NB4 (cell line): ENCODE data around the gene PATE1.

Experiments
- DNase-seq: peaks from one replicate; pipeline ENCODE4 v3.0.0; 2010; ENCODE audit warnings: low read depth
- H3K4me3 ChIP-seq: one replicate; pipeline ENCODE4 v1.5.1; 2011; ENCODE audit warnings: mild to moderate bottlenecking, low read depth, low read length, moderate library complexity
- CTCF ChIP-seq: IDR thresholded peaks from one replicate; pipeline ENCODE4 v1.5.1; 2012; ENCODE audit warnings: low read depth, low read length
- MAX ChIP-seq: IDR thresholded peaks from 2 replicates; pipeline ENCODE4 v1.6.1; 2011; ENCODE audit warnings: low read depth, low read length
- MYC ChIP-seq: IDR thresholded peaks from 2 replicates; pipeline ENCODE4 v1.6.1; 2011; ENCODE audit warnings: low read depth, low read length
- POLR2A ChIP-seq: IDR thresholded peaks from 2 replicates; pipeline ENCODE4 v1.6.1; 2011; ENCODE audit warnings: mild to moderate bottlenecking; ENCODE audit not compliant: insufficient read length; ENCODE audit errors: extremely low read depth

PATE1 gene

DNA sequence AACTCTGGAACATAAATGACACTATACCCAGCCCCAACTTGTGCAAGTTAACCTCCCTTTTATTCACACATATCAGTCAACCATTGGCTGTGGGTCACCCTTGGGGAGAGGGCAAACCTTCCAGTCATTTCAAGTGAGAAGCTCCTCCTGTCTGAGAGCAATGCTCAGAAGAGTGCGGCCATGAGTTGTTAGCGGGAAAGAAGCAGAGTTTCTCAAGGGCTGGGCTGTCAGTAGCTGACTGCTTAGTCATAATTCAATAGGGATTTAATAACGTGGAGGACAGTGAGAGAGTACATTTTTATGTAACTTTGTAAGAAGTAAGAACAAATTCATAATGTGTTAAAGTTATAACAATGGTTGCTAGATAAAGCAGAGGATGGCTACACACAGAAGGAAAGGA is 27.4 kb downstream of the PATE1 start:
- H3K4me3 ChIP-seq = no peak overlapping the region
- TF ChIP-seq MYC (no peak), MAX (no peak), POLR2A (no peak), CTCF (no peak)
- DNase-seq = no peak

DNA sequence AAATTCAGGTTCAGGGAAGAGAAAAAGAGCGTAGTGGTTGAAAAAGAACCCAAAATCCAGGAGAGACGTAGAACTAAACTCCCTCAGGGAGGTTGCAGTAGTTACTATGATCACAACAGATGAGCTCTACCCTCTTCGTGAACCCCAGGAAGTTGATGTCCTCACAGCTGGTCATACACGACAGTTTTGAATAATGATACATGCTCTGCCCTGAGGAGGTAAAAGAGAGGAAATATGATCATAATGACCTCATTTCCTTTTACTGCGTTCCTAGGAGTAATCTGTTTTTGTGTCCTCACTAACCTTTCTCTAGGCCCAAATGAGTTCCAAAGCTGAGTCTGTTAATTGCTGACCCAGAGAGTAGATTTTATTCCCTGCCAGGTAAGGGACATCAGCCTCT is 31.2 kb downstream of the PATE1 start:
- no peak overlapping the region for H3K4me3 ChIP-seq
- TF ChIP-seq MAX (no peak), MYC (no peak), CTCF (no peak), POLR2A (no peak)
- DNase-seq = no peak

DNA sequence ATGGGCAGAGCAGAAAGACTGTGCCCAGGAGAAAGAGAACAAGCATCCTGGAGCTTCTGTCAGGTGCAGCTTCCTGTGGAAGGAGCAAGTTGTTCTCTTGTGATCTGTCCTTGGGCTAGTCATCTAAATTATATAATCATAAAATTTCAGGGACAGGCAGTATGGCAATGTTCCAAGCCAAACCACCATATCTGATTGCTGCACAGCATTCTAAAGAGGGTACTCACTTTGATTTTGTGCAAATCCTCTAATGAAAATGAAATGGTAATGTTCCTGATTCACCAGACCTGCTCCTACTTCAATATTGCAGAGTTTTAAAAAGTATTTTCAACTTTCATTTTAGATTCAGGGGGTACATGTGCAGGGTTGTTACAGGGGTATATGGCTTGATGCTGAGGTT is 32.6 kb downstream of the PATE1 start, which contains the start of gene PATE2:
PATE2 (minus strand) TSS at position 101 of the 400 bp plus-strand sequence; CDS start at position 46, 55 bp downstream.
- DNase-seq = no peak
- H3K4me3 ChIP-seq = no peak within 1 kb of the TSS
- no peak for TF ChIP-seq POLR2A
- TF ChIP-seq CTCF = no peak
- no peak for TF ChIP-seq MAX
- no peak for TF ChIP-seq MYC

DNA sequence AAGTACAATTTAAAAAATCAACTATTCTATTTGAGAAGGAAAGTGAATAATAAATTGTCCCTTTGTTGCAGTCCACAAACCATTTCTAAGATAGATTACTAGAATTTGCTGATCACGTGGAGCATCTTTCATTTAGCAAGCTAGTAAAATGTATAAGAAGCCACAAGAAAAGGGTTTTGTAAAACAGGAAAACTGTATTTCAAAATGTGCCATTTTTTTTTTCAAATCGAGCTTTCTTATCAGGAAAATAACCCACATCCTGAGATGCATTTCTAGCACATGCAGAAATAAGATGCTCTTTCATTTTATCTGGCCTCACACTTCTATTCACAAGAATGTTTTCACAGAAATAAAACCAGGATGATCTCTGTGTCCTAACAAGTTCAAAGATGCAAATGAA is 38.6 kb downstream of the PATE1 start:
- no peak overlapping the region for H3K4me3 ChIP-seq
- TF ChIP-seq MYC (no peak), CTCF (no peak), POLR2A (no peak), MAX (no peak)
- no peak for DNase-seq

DNA sequence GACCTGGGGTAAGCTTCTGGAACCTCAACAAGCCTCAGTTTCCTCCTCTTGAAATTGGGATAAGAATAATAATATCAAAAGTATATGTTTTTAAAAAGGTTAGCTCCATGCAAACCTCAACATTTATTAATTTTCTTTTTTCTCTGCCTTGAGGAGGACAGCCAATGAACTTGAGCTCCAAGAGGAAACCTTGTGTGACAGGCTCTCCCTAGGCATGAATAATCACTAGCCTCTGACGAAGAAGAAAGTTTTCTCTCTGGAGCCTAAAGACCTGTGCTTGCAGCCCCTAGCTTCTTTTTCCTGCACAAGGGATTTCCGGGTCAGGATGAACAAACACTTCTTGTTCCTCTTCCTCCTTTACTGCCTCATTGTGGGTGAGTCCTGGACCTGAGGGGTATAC is 41.7 kb downstream of the PATE1 start, which contains the start of gene PATE3:
PATE3 (plus strand) TSS at position 301 of the 400 bp plus-strand sequence; CDS start at position 326, 25 bp downstream.
- TF ChIP-seq CTCF = no peak
- TF ChIP-seq MYC = no peak
- TF ChIP-seq POLR2A = no peak
- no peak for DNase-seq
- no peak within 1 kb of the TSS for H3K4me3 ChIP-seq

- TF ChIP-seq CTCF (no peak), MYC (no peak), POLR2A (no peak), MAX (no peak)
- H3K4me3 ChIP-seq = no peak overlapping the region
- no peak for DNase-seq
These were observed 44.7 kb downstream of the PATE1 start for GRCh38 chr11:125790825-125791224.
